Uterus (tissue), 4 donors: ENCODE data around the gene INIP. TPM values are rescaled to one million over a fixed set of nuclear protein-coding genes. Genes with fewer than 3 reads are reported as not detected.

Experiments
- DNase-seq, 2 donors: peaks; one replicate each; pipeline ENCODE4 v3.0.0-alpha.2; 2019 to 2020
- H3K27ac ChIP-seq, 2 donors: fragments of 200-600 bp; sonication (generic); 1 replicate in 1 of 2; 2 replicates in 1 of 2; pipeline ENCODE4 v1.5.1; 2016 to 2018
- H3K27me3 ChIP-seq, 2 donors: fragments of 200-600 bp; sonication (generic); one replicate each; pipeline ENCODE4 v1.5.1; 2018 to 2019; ENCODE audit warnings: control low read depth in 1 of 2
- H3K36me3 ChIP-seq, 2 donors: fragments of 200-600 bp; sonication (generic); one replicate each; pipeline ENCODE4 v1.5.1; 2019; ENCODE audit warnings: control low read depth in 1 of 2
- H3K4me1 ChIP-seq, 2 donors: fragments of 200-600 bp; sonication (generic); one replicate each; pipeline ENCODE4 v1.5.1; 2018 to 2019; ENCODE audit warnings: control low read depth in 1 of 2
- H3K4me3 ChIP-seq, 2 donors: fragments of 200-600 bp; sonication (generic); 1 replicate in 1 of 2; 2 replicates in 1 of 2; pipeline ENCODE4 v1.5.1; 2018 to 2019; ENCODE audit warnings: mild to moderate bottlenecking in 1 of 2
- H3K9me3 ChIP-seq, 2 donors: fragments of 200-600 bp; sonication (generic); one replicate each; pipeline ENCODE4 v1.5.1; 2019; ENCODE audit warnings: control low read depth in 1 of 2
- CTCF ChIP-seq, 4 experiments: fragments of 200-600 bp in 2 of 4; fragments of 450-650 bp in 2 of 4; sonication (generic) in 2 of 4; IDR thresholded peaks; one replicate each; pipeline ENCODE4 v1.5.1; 2016 to 2019; ENCODE audit warnings: antibody characterized with exemption in 4 of 4, mild to moderate bottlenecking in 2 of 4, moderate library complexity in 1 of 4
- POLR2A ChIP-seq, 2 donors: fragments of 450-650 bp; IDR thresholded peaks; one replicate each; pipeline ENCODE4 v1.6.1; 2016; ENCODE audit warnings: antibody characterized with exemption in 2 of 2, mild to moderate bottlenecking in 1 of 2, moderate library complexity in 1 of 2
- intact Hi-C: fragments of 100-400 bp; cut with DNase I; formaldehyde crosslinking; loops from one replicate; pipeline ENCODE4 v1.15.1; 2023; ENCODE audit warnings: low total_unique reads
- total RNA-seq, 4 donors: library from RNA; depleted of rRNA in 3 of 4; stranded (reverse); fragments of >200 nt in 3 of 4; gene quantifications; one replicate each; pipeline versions ENCODE4 v1.1.0 to v1.2.4, GENCODE V29; 2014 to 2023
- donor health status: DM: yes; HTN: yes; CAD: no.

The INIP gene
- total RNA-seq, 4 donors from 2014 or later = 15.2 to 215 (median 57.6) TPM

DNA sequence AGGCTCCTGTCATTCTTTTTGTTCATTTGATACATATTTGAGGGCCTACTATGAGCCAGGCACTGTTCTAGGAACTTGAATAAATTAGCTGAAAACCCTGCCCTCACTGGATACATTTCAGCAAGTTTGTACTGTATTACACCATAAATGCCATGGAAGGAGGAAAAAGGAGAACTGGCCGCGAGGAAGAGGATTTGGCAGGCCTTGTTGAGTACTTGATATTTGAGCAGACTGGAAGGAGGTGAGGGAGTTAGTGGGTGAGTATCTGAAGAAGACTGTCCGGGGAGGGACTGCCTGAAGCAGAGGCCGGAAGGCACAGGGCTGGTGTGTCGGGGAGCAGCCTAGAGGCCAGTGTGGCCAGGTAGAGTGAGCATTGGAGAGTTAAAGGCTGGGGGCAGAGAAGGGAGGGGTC is 37.1 kb upstream of the INIP start:
- peak overlapping the region; percentile 38 to 66 for H3K27ac ChIP-seq
- no peak for TF ChIP-seq CTCF (IDR thresholded peaks at IDR 0.05)
- H3K36me3 ChIP-seq = no peaks in the 10 kb centered on the region
- H3K27me3 ChIP-seq = no peaks in the 10 kb centered on the region
- H3K4me1 ChIP-seq = peaks cover 0 to 3% of the 10 kb centered on the region in 2 donors
- no peak overlapping the region for H3K4me3 ChIP-seq
- no peak for DNase-seq
- H3K9me3 ChIP-seq = no peaks in the 10 kb centered on the region
- intact Hi-C loops = no loop called here

DNA sequence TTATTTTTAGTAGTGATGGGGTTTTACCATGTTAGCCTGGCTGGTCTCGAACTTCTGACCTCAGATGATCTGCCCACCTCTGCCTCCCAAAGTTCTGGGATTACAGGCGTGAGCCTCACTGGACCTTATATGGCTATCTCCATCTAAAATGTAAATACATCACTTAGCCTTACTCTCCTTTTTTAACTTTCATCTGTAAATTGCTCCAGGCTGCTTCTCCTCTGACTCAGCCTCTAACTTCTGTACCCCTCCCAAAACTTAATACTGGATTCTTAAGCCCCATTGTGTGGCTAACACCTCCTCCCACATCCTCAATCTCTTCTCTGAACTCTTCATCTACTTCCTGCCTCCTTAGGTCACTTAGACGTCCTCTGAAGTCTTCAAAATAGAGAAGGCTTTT is 36.7 kb upstream of the INIP start:
- Histone ChIP-seq H3K4me3 (no peak overlapping the region), H3K9me3 (no peaks in the 10 kb centered on the region), H3K27ac (peak overlapping the region; percentile 38 to 66), H3K36me3 (no peaks in the 10 kb centered on the region), H3K4me1 (peaks cover 0 to 3% of the 10 kb centered on the region in 2 donors), H3K27me3 (no peaks in the 10 kb centered on the region)
- no peak for DNase-seq
- intact Hi-C loops = no loop called here
- TF ChIP-seq POLR2A (IDR thresholded peaks at IDR 0.05) (no peak), CTCF (IDR thresholded peaks at IDR 0.05) (no peak)

DNA sequence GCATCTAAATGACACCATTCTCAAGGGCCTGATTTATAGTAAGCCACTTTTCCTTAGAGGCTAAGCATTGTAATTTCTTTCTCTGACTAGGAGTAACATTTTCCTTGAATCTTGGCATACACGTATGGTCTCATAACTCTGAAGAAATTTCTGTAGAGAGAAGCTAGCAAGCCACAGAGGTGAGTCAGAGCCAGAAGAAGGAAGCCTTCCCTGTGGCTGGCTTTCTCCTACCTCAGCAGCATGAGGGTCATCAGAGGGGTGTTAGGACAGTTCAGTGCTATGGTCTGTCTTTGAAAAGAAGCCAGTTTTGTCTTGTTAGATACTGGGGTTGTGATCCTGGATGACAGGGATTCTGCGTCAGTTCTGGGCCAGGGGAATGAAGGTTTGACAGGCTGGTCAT is 35.8 kb upstream of the INIP start:
- Histone ChIP-seq H3K4me1 (peaks cover 0 to 3% of the 10 kb centered on the region in 2 donors), H3K27ac (peak overlapping the region; percentile 42 to 66), H3K36me3 (no peaks in the 10 kb centered on the region), H3K9me3 (no peaks in the 10 kb centered on the region), H3K27me3 (no peaks in the 10 kb centered on the region), H3K4me3 (no peak overlapping the region)
- intact Hi-C loops = no loop called here
- peak; percentile 22 to 40 for DNase-seq
- TF ChIP-seq POLR2A (IDR thresholded peaks at IDR 0.05) (no peak), CTCF (IDR thresholded peaks at IDR 0.05) (no peak)

GRCh38 chr9:112752334-112753125 is 34.6 kb upstream of the INIP start:
- Histone ChIP-seq H3K4me3 (no peak overlapping the region), H3K27me3 (no peaks in the 10 kb centered on the region), H3K36me3 (no peaks in the 10 kb centered on the region), H3K27ac (peak overlapping the region in 1 of 2 donors; percentile 91), H3K9me3 (no peaks in the 10 kb centered on the region), H3K4me1 (peaks cover 0 to 3% of the 10 kb centered on the region in 2 donors)
- intact Hi-C loops = no loop called here
- DNase-seq = no peak
- TF ChIP-seq POLR2A (IDR thresholded peaks at IDR 0.05) (no peak), CTCF (IDR thresholded peaks at IDR 0.05) (no peak)

GRCh38 chr9:112751056-112751795 is 33.3 kb upstream of the INIP start:
- no peaks in the 10 kb centered on the region for H3K4me1 ChIP-seq
- peak overlapping the region; percentile 64 to 93 for H3K4me3 ChIP-seq
- H3K9me3 ChIP-seq = no peaks in the 10 kb centered on the region
- no peaks in the 10 kb centered on the region for H3K36me3 ChIP-seq
- H3K27me3 ChIP-seq = no peaks in the 10 kb centered on the region
- H3K27ac ChIP-seq = peak overlapping the region; percentile 81 to 91
- intact Hi-C loops = no loop called here
- DNase-seq = peak; percentile 35 to 40
- TF ChIP-seq CTCF (IDR thresholded peaks at IDR 0.05) = no peak
- TF ChIP-seq POLR2A (IDR thresholded peaks at IDR 0.05) = no peak
